Femur (tissue), 1 donor: Measurements from ENCODE around the gene OGFR.

ENCODE experiments used
- DNase-seq: peaks from one replicate; pipeline ENCODE4 v3.0.0-alpha.2; 2017

OGFR gene

DNA sequence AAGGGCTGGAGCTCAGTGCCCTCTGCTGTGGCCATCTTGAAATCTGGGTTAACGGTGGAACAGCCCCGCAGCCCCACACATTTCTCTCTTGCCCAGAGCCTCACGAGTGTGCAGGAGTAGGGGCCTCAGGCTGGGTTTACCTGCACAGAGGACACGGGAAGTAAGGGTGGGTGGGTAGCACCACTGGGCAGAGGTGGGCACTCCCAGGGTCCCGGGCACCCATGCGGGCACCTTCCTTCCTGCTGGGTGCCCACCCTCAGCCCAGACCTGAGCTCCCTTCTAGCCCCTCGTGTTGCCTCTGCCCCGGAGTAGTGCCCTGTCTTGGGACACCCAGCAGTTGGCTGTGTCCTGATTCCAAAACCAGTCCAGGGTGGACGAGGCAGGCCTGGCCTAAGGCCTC lies 23.4 kb downstream of the OGFR start:
- no peak for DNase-seq

DNA sequence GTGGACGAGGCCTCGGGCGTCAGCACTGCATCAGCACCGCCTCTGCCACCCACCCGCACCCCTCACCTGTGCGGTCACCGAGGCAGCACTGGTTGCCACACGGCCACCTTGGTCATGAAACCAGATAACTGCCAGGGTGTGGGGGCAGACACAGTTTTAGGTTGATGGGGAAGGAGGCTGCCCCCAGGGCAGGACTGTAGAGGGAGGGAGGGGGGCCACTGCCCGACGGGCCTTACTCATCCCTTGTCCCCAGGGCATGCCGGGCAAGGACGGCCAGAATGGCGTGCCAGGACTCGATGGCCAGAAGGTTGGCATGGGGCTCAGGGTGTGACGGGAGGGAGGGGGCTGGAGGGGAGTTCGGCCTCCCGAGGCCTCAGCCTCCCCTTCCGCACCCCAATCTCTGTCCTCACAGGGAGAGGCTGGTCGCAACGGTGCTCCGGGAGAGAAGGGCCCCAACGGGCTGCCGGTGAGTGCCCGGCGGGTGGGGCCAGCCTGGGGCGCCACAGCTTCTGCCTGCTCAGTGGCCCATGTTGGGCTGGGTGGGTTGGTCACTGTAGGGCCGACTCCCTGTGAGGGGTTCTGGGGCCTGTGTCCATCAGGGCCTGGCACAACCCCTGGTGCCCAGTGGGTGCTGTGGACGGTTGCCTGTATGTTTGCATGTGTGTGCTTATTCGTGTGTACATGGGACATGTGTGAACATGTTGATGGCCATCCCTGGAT lies 24.0 kb downstream of the OGFR start:
- peak; percentile 26 for DNase-seq

DNA sequence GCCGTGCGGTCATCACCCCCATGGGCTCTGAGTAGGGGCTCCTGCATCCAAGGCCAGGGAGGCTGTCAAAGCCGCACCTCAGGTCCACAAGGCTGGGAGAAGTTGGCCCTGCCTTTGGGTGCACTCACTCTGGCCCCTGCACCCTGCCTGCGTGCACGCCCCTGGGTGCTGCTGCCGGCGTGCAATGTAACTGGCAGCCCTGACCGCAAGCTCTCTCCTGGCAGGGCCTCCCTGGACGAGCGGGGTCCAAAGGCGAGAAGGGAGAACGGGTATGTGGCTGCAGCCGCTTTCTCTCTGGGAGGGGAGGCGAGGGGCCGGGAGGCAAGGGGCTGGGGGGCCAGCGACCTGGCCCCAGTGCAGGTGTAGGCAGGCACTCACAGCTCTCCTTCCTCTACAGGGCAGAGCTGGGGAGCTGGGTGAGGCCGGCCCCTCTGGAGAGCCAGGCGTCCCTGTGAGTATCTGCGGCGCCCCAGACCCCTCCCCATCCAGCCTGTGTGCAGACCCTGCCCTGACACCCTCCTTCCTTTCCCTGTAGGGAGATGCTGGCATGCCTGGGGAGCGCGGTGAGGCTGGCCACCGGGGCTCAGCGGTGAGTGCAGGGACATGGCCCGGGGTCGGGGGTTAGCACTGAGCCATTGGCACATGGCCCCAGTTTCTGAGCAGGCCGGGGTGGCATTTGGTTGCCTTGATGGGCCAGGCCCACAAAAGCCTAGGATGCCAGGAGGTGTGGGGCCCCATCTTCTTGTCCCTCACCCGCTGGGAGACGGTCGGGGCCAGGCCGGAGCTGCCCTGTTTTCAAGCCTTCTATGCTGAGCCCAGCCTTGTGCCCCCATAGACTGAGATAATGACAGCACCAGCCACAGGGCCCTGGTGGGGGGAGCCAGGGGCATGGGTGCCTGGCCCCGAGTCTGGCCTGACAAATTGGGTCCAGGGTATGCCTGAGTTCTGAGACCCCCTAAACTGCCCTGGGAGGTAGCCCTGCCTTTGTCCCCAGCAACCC lies 24.9 kb downstream of the OGFR start:
- peak; percentile 17 for DNase-seq

DNA sequence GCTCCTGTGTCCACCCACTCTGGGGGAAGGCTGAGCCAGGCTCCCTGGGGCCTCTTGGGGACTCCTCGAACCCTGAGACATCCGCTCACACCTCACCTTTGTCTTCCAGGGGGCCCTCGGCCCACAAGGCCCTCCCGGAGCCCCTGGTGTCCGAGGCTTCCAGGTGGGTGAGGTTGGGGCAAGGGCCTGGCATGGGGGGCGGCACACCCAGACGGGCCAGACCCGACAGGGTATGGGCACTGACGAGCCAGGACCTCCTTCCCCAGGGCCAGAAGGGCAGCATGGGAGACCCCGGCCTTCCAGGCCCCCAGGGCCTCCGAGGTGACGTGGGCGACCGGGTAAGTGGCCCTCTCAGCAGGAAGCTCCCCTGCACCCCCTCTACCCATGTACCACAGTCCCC lies 25.6 kb downstream of the OGFR start:
- DNase-seq, result peak; percentile 18

GRCh38 chr20:62830821-62831220 lies 26.2 kb downstream of the OGFR start:
- DNase-seq, result peak; percentile 32

DNA sequence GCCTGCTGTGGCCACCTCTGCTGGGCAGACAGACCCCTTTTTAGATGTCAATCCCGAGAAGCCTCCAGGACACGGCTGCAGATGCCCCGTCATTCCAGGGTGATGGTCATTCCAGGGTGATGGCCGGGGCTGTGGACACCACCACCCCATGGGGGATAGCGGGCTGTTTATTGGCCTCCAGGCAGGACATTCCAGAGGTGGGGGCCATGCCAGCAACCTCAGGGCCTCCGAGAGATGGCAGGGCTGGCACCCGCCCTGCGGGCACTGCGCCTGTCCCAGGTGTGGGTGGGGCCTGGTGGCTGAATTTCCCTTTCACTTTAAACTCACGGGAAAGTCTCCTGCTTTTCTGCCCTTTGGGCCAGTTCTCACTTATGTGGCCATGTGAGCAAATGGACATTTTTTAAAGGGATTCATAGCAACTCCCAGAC lies 26.7 kb downstream of the OGFR start:
- peak; percentile 58 for DNase-seq

GRCh38 chr20:62831854-62832211 lies 27.2 kb downstream of the OGFR start:
- no peak for DNase-seq

- peak; percentile 62 for DNase-seq
These were observed 27.7 kb downstream of the OGFR start for GRCh38 chr20:62832212-62832922.

- DNase-seq, result peak; percentile 32
These were observed 28.3 kb downstream of the OGFR start for GRCh38 chr20:62832951-62833391.

DNA sequence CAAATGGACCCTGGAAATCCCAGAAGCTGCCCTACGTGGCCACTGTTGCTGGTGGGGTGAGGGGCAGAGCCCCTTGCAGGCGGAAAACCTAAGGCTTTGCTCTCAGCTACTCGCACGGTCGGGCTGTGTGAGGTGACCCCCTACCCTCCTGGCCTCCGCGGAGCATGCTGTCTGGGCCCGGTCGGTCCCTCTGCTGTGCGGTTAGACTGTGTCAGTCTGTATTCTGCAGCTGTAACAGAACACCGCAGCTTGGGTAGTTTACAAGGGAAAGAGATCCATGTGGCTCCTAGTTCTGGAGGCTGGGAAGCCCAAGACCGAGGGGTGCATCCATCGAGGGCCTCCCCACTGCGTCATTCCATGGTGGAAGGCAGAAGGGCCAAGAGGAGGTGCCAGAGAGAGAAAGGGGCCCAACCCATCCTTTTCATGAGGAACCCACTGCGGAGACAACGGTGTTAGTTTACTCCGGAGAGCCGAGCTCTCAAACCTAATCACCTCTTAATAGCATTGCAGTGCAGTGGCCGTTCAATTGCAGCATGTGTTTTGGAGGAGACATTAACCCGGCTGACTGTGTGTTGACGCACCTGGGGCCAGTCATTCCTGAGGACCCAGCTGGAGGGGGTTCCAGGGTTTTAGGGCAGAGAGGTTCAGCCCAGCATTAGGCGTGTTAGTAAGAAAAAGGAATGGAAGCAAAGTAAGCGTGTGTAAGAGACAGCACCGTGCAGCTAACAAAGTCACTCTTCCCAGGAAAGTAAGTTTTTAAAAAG lies 30.5 kb downstream of the OGFR start:
- no peak for DNase-seq

GRCh38 chr20:62835931-62836861 lies 31.6 kb downstream of the OGFR start:
- peak; percentile 57 for DNase-seq

GRCh38 chr20:62836967-62837490 lies 32.4 kb downstream of the OGFR start:
- no peak for DNase-seq

DNA sequence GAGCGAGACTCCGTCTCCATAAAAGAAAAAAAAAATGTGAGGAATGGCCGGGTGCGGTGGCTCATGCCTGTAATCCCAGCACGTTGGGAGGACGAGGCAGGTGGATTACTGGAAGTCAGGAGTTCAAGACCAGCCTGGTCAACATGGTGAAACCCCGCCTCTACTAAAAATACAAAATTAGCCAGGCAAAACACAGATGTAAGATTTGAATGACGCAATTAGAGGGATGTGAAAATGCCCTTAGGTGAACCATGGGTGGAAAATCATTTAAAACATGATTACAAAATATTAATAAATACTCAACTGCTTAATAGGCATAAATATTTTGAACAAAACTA lies 33.1 kb downstream of the OGFR start:
- no peak for DNase-seq

- DNase-seq, result peak; percentile 50
These were observed 33.7 kb downstream of the OGFR start for GRCh38 chr20:62838128-62838891.

GRCh38 chr20:62839261-62839660 lies 34.6 kb downstream of the OGFR start:
- DNase-seq, result no peak

- DNase-seq, result no peak
These were observed 35.2 kb downstream of the OGFR start for GRCh38 chr20:62839816-62840215.

GRCh38 chr20:62840244-62841197 lies 35.9 kb downstream of the OGFR start:
- DNase-seq, result no peak

GRCh38 chr20:62841705-62842212 lies 37.1 kb downstream of the OGFR start:
- no peak for DNase-seq

DNA sequence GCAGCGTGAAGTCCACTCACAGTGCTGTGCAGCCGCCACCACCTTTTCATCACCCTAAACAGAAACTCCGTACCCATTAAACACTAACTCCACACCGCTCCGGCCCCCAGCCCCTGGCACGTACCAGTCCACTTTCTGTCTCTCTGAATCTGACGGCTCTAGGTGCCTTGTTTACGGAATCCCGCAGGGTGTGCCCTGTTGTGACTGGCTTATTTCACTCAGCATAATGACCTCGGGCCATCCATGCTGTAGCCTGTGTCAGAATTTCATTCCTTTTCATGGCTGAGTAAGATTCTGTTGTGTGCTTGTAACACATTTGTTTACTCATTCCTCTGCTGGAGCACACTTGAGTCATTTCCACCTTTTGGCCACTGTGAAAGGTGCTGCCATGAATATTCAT lies 39.0 kb downstream of the OGFR start:
- DNase-seq, result no peak
